Heart left ventricle (tissue), 13 donors: Measurements from ENCODE around the gene PBX3.

Source experiments
- CTCF ChIP-seq, 12 donors: fragments of 200-600 bp; sonication (generic) in 4 of 12; IDR thresholded peaks; one replicate each; pipeline versions ENCODE4 v1.5.0 to v1.8.0; 2018 to 2022; ENCODE audit warnings: antibody characterized with exemption in 12 of 12, mild to moderate bottlenecking in 5 of 12
- POLR2A ChIP-seq, 2 donors: fragments of 450-650 bp; IDR thresholded peaks; one replicate each; pipeline ENCODE4 v1.6.1; 2017; ENCODE audit warnings: antibody characterized with exemption in 2 of 2, mild to moderate bottlenecking in 2 of 2, moderate library complexity in 2 of 2
- donor health status: ischemic (EF 13 %, LVEDD 7.1; RV severe dilation, severe dysfunction).
- donor health status: DM: no; HTN: yes; CAD: no.
- donor health status: DM: no; HTN: no; CAD: no.
- donor health status: ischemic (EF 25% LVEDD 6.9; RV normal size, moderate dysfunction).
- donor health status: ischemic (EF 25% LVEDD 5.7; RV mildly dilated, moderate dysfunction).
- donor health status: ischemic (EF 35%, LVEDD 5.7; RV mildly dilated, moderate dysfunction).
- donor health status: nonischemic (EF 11% LVEDD 7.7; RV severe dilation, severe dysfunction).
- donor health status: DM: yes; HTN: yes; CAD: no.
- donor health status: PGD.
- donor health status: ischemic (EF 29% LVEDD 5.4; RV normal size, mild dysfunction).
- donor health status: nonischemic (EF 23%, LVEDD 6.1; RV moderate dilation, normal function).

DNA sequence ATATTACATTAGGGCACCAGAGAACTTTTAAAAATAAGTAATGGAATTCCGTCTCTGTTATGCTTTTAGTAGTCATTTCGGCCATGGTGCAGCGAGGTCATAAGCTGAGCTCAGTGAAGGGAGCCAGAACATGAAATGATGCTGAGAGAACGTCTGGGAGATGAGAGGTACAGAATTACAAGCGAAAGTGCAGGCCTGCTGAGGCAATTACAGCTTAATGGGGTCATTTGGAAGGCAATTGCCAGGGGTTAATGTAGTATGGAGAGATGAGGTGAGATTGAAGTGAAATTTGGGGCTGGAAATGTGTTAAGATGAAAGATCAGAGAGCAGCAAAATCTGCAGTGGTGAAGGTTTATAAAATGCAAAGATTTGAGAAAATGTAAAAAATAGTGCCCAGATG, 96.5 kb downstream of the PBX3 start:
- TF ChIP-seq CTCF (IDR thresholded peaks at IDR 0.05) = no peak
- TF ChIP-seq POLR2A (IDR thresholded peaks at IDR 0.05) = no peak
